IMR-90 (cell line): ENCODE results near the gene CELSR1.

ENCODE experiments used
- CEBPB ChIP-seq: IDR thresholded peaks from 2 replicates; pipeline ENCODE4 v1.6.1; 2012; ENCODE audit warnings: low read depth, low read length, improper control_type of control experiment
- CHD1 ChIP-seq: IDR thresholded peaks from 2 replicates; pipeline ENCODE4 v1.6.1; 2012; ENCODE audit warnings: low read depth, low read length, improper control_type of control experiment
- CTCF ChIP-seq: conservative IDR thresholded peaks from 2 replicates; pipeline ENCODE4 v1.5.1; 2012; ENCODE audit warnings: mild to moderate bottlenecking, low read depth, low read length, improper control_type of control experiment
- POLR2A ChIP-seq: IDR thresholded peaks from 2 replicates; pipeline ENCODE4 v1.6.1; 2012; ENCODE audit warnings: mild to moderate bottlenecking, low read depth, low read length
- RCOR1 ChIP-seq: IDR thresholded peaks from 2 replicates; pipeline ENCODE4 v1.6.1; 2012; ENCODE audit warnings: mild to moderate bottlenecking, low read length, improper control_type of control experiment; ENCODE audit not compliant: insufficient replicate concordance
- RFX5 ChIP-seq: IDR thresholded peaks from 2 replicates; pipeline ENCODE4 v1.8.0; 2012; ENCODE audit warnings: low read depth, mild to moderate bottlenecking, low read length, moderate library complexity

GRCh38 chr22:46469711-46470110 is 67.7 kb downstream of the CELSR1 start:
- TF ChIP-seq POLR2A = no peak
- TF ChIP-seq CTCF = no peak
- no peak for TF ChIP-seq CHD1
- no peak for TF ChIP-seq RFX5
- TF ChIP-seq RCOR1 = no peak
- no peak for TF ChIP-seq CEBPB
